Activated B cell treated with CpG ODN at 0.5 μM for 24 hours (primary cell): ENCODE data around the gene SGCD. TPM values are rescaled to one million over a fixed set of nuclear protein-coding genes. Genes with fewer than 3 reads are reported as not detected.

Source experiments
- ATAC-seq: fragments of 200-7000 bp; cut with Tn5 transposase; one replicate; pipeline ENCODE4 v1.10.0; 2021; ENCODE audit warnings: low read depth, mild to moderate bottlenecking, moderate library complexity
- CTCF ChIA-PET: fragments of 350-600 bp; sonication (Branson Sonifier 250); formaldehyde crosslinking; loops from one replicate; lab custom pipeline; 2021; ENCODE audit warnings: antibody characterized with exemption; lab: Charles Lee
- POLR2A ChIA-PET: fragments of 350-600 bp; sonication (Branson Sonifier 250); formaldehyde crosslinking; loops from one replicate; lab custom pipeline; 2021; ENCODE audit warnings: antibody characterized with exemption; lab: Charles Lee
- DNase-seq: peaks from one replicate; pipeline ENCODE4 v3.0.0; 2022
- H3K27ac Mint-ChIP-seq: one replicate; pipeline ENCODE4 v1.8.0; 2020; ENCODE audit warnings: mixed read lengths
- H3K27me3 Mint-ChIP-seq: one replicate; pipeline ENCODE4 v1.8.0; 2021; ENCODE audit warnings: mixed read lengths
- H3K36me3 Mint-ChIP-seq: one replicate; pipeline ENCODE4 v1.8.0; 2021; ENCODE audit warnings: low read depth, mixed read lengths
- H3K4me1 Mint-ChIP-seq: one replicate; pipeline ENCODE4 v1.8.0; 2021; ENCODE audit warnings: mixed read lengths
- H3K4me3 Mint-ChIP-seq: one replicate; pipeline ENCODE4 v1.8.0; 2020; ENCODE audit warnings: mild to moderate bottlenecking, mixed read lengths
- H3K9me3 Mint-ChIP-seq: one replicate; pipeline ENCODE4 v1.8.0; 2020; ENCODE audit warnings: mixed read lengths
- CTCF ChIP-seq: fragments of 200-600 bp; IDR thresholded peaks from one replicate; pipeline ENCODE4 v1.8.0; 2022; ENCODE audit warnings: antibody characterized with exemption, mild to moderate bottlenecking
- intact Hi-C: fragments of 100-400 bp; cut with micrococcal nuclease; formaldehyde crosslinking; loops from one replicate; pipeline ENCODE4 v1.15.1; 2024
- total RNA-seq: library from RNA; stranded (reverse); gene quantifications from 2 replicates; pipeline ENCODE4 v1.2.3, GENCODE V29; 2022

SGCD gene
- total RNA-seq, 1 donor from 2014 or later: not detected

DNA sequence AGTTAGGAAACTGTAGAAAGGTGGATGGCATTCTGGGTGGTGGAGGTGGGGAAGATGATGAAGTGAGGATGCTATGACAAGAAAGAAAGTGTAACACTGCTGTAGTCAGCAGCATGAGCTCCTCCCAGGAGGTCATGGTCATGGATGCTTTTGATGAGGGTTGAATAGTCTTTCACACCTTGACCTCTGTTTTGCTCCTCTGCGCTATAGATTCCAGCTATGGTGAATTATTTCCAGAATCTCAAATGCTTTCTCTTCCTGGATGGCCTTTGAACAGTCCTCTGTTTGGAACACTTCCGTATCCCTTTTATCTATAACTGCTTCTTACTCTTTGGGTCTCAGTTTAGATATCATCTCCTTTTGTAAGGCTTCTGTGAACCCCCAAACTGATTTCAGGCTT is 357.3 kb downstream of the SGCD start:
- peaks cover 12% of the 10 kb centered on the region for H3K27me3 Mint-ChIP-seq
- H3K4me3 Mint-ChIP-seq: no peak overlapping the region
- intact Hi-C loops: no loop called here
- ChIA-PET POLR2A (no interaction called here), CTCF (no interaction called here)
- H3K4me1 Mint-ChIP-seq: no peaks in the 10 kb centered on the region
- no peaks in the 10 kb centered on the region for H3K9me3 Mint-ChIP-seq
- H3K27ac Mint-ChIP-seq: no peak overlapping the region
- no peak for ATAC-seq
- DNase-seq: no peak
- no peaks in the 10 kb centered on the region for H3K36me3 Mint-ChIP-seq
- TF ChIP-seq CTCF: no peak

DNA sequence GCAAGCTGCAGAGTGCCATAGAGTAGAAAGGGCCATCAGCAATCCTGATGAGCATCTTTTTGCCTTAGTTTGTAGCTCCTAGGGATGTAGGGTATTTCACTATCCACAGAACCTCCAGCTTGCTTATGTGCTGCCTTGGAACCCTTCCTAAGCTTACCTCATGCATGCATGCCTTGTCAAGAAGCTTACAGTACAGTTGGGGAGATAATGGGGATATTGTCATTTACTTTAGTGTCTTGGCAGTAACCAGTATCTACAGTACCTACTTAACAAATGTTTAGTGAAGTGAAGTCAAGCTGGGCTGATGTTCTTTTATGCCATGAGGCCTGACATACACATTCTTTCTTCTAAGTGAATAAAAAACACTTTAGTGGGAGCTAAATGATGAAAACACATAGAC is 358.5 kb downstream of the SGCD start:
- DNase-seq (no peak), ATAC-seq (no peak)
- H3K9me3 Mint-ChIP-seq: no peaks in the 10 kb centered on the region
- TF ChIP-seq CTCF: no peak
- intact Hi-C loops: no loop called here
- H3K4me1 Mint-ChIP-seq: no peaks in the 10 kb centered on the region
- no peaks in the 10 kb centered on the region for H3K36me3 Mint-ChIP-seq
- ChIA-PET CTCF (no interaction called here), POLR2A (no interaction called here)
- no peak overlapping the region for H3K27ac Mint-ChIP-seq
- H3K4me3 Mint-ChIP-seq: no peak overlapping the region
- H3K27me3 Mint-ChIP-seq: peaks cover 15% of the 10 kb centered on the region

GRCh38 chr5:156686380-156686779 is 359.4 kb downstream of the SGCD start:
- intact Hi-C loops: no loop called here
- Mint-ChIP-seq H3K36me3 (no peaks in the 10 kb centered on the region), H3K4me3 (no peak overlapping the region), H3K9me3 (no peaks in the 10 kb centered on the region), H3K27ac (no peak overlapping the region), H3K27me3 (peaks cover 15% of the 10 kb centered on the region), H3K4me1 (no peaks in the 10 kb centered on the region)
- POLR2A ChIA-PET: no interaction called here
- DNase-seq (no peak), ATAC-seq (no peak)
- CTCF ChIA-PET: no interaction called here
- TF ChIP-seq CTCF: no peak

DNA sequence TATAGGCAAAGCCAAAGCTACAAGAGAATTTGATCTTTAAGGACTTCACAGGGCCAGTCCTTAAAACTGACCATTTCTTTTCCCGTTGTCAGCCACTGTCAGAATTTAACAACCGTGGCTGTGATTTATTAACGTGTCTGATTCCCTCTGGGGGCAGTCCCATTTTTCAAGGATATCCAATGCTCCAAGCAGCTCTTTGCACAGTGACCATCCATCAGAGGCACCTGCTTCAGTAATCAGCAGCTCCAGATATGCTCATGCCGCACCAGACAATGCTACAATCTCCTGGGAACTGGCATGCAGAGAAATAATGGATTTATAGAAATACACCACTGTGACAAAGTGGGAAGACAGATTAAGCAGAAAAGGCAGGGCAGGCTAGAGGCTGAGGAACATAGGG is 359.8 kb downstream of the SGCD start:
- ChIA-PET POLR2A (no interaction called here), CTCF (no interaction called here)
- no peaks in the 10 kb centered on the region for H3K9me3 Mint-ChIP-seq
- no peak overlapping the region for H3K4me3 Mint-ChIP-seq
- H3K4me1 Mint-ChIP-seq: no peaks in the 10 kb centered on the region
- no peaks in the 10 kb centered on the region for H3K36me3 Mint-ChIP-seq
- peaks cover 15% of the 10 kb centered on the region for H3K27me3 Mint-ChIP-seq
- ATAC-seq (no peak), DNase-seq (no peak)
- intact Hi-C loops: no loop called here
- H3K27ac Mint-ChIP-seq: no peak overlapping the region
- no peak for TF ChIP-seq CTCF

DNA sequence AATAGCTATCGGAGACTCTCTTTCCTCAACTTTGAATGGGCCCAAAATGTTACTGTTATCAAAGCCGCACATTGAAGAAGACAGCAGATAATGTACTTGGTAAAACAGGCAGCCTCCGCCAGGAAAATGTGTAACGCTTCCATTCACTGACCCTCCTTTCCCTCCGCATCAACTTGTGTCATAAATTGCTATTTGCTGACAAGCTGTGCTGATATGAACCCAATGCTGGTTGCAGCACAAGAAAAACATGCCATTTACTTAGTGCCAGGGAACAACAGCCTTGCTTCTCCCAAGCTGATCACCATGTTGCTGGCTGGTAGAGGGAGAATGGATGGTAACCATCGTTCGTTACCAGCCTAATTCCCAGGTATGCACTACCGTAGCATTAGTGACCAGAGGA is 360.6 kb downstream of the SGCD start:
- H3K27me3 Mint-ChIP-seq: peaks cover 15% of the 10 kb centered on the region
- H3K4me3 Mint-ChIP-seq: no peak overlapping the region
- ChIA-PET POLR2A (no interaction called here), CTCF (no interaction called here)
- intact Hi-C loops: no loop called here
- no peaks in the 10 kb centered on the region for H3K36me3 Mint-ChIP-seq
- ATAC-seq (no peak), DNase-seq (no peak)
- H3K4me1 Mint-ChIP-seq: no peaks in the 10 kb centered on the region
- no peaks in the 10 kb centered on the region for H3K9me3 Mint-ChIP-seq
- no peak overlapping the region for H3K27ac Mint-ChIP-seq
- TF ChIP-seq CTCF: no peak
